Embryonic facial prominence (tissue), 1 donor: ENCODE measurements around the gene CSDE1.
"Not testable (repeated sequence)": the region's sequence is repeated elsewhere in the genome, so short reads cannot be mapped to it uniquely, and the experiment has no call there.

ENCODE experiments used
- DNase-seq: peaks from one replicate; pipeline ENCODE4 v3.0.0-alpha.2; 2016; ENCODE audit errors: extremely low spot score

The CSDE1 gene

DNA sequence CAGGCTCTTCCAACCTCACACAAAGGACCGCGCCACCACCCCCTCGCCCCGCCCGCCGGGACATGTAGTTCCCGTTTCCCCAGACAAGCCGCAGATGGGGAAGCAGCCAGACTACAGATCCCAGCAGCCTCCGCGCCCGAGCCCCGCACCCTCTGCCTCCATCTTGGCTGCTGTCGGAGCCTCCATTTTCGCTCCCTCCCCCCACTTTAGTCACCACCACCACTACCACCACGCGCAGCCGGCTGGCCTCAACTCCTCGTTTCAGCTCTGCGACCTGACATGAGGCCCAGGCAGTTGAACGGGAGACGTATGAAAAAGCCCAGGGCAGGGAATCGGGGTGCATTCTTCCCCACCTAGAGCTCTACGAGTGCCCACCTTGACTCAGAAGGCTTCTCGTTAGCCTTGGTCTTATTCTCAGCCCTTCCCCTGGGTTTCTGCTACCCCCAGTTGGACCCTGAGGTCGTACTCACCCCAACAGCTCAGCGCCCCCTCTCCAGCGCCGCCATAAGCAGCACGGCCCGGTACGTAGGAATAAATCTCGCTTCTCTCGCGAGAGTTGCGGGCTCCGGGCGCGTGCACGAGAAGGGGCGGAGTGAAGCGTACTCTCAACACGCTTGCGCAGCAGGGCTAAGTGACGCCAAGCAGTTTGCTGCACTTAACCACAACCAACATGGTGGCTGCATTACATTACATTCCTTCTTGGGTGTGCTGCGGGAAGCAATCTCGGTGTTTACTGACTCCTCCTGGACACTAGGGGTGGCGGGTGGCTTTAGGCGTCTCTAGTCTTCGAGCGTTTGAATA is at the start of gene CSDE1:
Gene CSDE1, minus strand, starts transcription at position 530 of the 801 bp plus-strand sequence. CDS start 18,094 bp downstream, outside the sequence.
- DNase-seq = peak; percentile 97

DNA sequence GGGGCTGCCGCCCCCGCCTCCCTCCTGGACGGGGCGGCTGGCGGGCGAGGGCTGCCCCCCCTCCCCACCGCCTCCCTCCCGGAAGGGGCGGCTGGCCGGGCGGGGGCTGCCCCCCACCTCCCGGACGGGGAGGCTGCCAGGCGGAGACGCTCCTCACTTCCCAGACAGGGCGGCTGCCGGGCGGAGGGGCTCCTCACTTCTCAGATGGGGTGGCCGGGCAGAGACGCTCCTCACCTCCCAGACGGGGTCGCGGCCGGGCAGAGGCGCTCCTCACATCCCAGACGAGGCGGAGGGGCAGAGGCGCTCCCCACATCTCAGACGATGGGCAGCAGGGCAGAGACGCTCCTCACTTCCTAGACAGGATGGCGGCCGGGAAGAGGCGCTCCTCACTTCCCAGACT is 46.7 kb upstream of the CSDE1 start:
- DNase-seq = not testable (repeated sequence)

- DNase-seq = no peak
Observed at GRCh38 chr1:114803001-114803400, 45.2 kb upstream of the CSDE1 start.

DNA sequence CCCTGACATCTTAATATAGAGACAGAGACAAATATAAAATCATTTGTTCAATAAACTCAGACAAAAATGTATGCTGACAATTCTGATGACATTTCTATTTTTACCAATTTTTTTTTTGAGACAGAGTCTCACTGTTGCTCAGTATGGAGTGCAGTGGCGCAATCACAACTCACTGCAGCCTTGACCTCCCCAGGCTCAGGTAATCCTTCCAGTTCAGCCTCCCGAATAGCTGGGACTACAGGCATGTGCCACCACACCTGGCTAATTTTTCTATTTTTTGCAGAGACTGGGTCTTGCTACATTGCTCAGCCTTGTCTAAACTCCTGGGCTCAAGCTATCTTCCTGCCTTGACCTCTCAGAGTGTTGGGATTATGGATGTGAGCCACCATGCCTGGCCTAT is 36.3 kb upstream of the CSDE1 start:
- DNase-seq = no peak

GRCh38 chr1:114790581-114790980 is 32.8 kb upstream of the CSDE1 start:
- not testable (repeated sequence) for DNase-seq

DNA sequence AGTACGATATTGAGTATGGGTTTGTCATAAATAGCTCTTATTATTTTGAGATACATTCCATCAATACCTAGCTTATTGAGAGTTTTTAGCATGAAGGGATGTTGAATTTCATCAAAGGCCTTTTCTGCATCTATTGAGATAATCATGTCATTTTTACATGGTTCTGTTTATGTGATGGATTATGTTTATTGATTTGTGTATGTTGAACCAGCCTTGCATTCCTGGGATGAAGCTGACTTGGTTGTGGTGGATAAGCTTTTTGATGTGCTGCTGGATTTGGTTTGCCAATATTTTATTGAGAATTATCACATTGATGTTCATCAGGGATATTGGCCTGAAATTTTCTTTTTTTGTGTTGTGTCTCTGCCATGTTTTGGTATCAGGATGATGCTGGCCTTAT is 28.7 kb upstream of the CSDE1 start:
- DNase-seq = not testable (repeated sequence)

DNA sequence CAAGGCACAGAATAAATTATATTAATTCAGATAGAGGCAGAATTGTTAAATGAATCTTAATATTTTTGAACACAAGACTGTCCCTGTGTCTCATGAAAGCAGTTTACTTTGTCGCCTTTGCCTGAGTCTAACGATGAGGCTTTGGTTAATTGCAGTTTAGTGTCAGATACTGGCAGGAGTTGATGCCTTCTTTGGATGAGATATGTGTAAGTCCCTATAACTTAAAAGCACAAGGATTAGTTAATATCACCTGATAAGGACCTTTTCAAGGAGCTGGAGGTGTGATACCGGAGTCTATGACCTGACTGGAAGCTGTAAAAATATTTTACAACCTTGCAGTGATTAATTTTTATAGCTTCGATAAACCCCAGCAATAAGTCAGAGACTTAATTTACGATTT is 24.7 kb upstream of the CSDE1 start:
- no peak for DNase-seq

GRCh38 chr1:114780344-114781226 is 22.8 kb upstream of the CSDE1 start, which contains the start of gene SIKE1:
Gene SIKE1 (minus strand): TSS chr1:114780685. CDS start chr1:114780607, 78 bp downstream.
- peak; percentile 88 for DNase-seq

- no peak for DNase-seq
Observed at GRCh38 chr1:114779722-114780121, 21.9 kb upstream of the CSDE1 start.

DNA sequence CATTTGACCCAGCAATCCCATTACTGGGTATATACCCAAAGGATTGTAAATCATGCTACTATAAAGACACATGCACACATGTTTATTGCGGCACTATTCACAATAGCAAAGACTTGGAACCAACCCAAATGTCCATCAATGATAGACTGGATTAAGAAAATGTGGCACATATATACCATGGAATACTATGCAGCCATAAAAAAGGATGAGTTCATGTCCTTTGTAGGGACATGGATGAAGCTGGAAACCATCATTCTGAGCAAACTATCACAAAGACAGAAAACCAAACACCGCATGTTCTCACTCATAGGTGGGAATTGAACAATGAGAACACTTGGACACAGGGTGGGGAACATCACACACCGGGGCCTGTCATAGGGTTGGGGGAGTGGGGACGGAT is 18.9 kb upstream of the CSDE1 start:
- not testable (repeated sequence) for DNase-seq

- no peak for DNase-seq
Observed at GRCh38 chr1:114771992-114772391, 14.2 kb upstream of the CSDE1 start.

DNA sequence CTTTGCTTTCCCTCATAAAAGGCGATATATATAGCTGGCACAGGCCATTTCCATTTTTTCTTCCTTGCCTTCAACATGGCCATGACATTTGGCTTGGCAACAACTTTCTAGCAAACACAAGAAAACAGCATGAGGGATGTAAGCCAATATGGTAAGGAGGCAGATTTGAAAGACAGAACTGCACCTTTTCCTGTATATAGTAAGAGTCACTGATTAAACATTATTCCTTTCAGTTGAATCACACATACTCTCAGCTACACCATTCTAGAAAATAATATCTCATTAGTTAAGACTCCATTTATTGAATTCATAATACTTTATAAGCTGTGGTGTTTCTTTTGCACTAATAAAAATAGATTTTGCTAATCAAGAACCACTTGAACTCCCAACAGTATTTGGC is 13.2 kb upstream of the CSDE1 start:
- DNase-seq = no peak

GRCh38 chr1:114764689-114765088 is 6.9 kb upstream of the CSDE1 start:
- no peak for DNase-seq

- no peak for DNase-seq
Observed at GRCh38 chr1:114758256-114758832, 560 bp upstream of the CSDE1 start.

GRCh38 chr1:114756949-114757454 is 782 bp downstream of the CSDE1 start:
- no peak for DNase-seq

DNA sequence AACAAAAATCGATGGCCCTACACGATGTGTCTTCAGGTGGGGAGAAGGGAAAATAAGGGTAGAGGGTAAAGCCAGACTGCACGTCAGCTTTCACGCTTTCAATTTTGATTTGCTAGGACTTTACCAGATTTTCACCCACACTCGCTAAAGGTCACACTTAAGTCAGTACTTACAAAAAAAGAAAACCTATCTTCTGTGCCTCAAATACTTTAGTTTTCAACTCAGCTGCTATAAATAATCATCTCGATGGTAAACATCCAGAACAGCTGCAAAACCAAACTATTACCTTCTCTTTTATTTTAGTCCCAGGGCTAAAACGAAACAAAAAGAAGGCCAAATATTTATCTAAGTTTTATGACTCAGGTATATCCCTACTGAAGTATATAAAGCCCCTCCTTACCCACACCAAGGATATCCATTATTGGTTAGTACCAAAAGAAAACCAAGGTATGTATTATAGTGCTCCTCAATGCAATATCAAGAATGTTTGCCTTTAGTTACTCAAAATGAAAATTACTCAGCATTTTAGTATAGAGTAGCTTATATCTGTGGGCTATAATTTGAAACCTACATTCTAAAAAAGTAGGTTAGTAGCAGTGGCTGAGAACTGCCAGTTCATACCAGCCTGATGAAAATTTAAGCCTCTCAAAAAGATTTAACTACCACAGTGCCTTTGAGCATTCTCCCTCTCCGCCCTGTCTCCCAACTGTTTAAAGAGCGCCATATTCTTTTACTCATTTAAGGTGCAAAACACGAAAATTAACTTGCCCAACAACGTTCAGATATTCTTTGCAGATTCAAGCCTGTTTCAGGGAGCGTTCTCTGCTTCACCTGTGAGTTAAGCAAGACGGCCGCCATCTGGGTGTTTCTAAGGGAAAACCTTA is 1.5 kb downstream of the CSDE1 start:
- DNase-seq = no peak

DNA sequence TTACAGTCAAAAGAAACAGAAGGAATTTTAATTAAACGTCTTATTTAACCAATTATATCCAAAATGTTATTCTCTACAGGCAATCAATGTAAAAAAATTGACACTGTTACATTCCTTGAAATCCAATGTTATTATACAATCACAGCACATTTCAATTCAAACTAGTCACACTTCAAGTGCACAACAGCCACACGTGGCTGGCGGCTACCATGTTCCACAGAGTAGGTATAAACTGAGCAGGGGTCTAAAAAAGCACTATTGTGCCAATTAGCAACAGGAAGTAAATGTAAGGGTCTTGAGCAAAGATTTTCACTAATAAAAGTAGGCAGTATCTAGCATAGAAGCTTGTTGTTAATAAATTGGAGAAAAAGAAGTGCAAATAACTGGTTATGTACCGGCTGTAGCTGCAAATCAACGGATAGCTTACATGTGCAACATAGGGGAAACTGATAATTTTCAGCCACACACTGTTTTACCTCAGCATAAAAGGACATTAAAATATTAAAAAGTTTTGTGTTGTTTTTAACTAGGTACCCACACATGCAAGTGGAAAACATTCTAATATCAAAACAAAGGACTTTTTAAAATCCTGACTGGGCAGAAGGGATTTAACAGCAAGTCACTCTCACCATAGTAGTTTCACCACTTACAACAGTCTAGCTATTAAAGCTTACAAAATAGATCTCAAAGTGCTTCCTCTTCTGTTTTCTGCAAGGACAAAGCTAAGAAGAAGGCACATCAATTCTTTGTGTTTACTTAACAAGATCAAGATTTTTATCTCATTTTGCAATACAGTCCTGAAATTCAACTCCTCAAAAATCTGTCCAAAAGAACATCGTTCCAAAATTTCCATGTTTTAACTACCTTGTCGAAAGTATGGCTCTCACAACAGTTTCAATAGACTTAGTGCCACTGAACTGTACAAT is 2.5 kb downstream of the CSDE1 start:
- no peak for DNase-seq

- not testable (repeated sequence) for DNase-seq
Observed at GRCh38 chr1:114753702-114754101, 4.1 kb downstream of the CSDE1 start.

- DNase-seq = no peak
Observed at GRCh38 chr1:114753143-114753542, 4.6 kb downstream of the CSDE1 start.

DNA sequence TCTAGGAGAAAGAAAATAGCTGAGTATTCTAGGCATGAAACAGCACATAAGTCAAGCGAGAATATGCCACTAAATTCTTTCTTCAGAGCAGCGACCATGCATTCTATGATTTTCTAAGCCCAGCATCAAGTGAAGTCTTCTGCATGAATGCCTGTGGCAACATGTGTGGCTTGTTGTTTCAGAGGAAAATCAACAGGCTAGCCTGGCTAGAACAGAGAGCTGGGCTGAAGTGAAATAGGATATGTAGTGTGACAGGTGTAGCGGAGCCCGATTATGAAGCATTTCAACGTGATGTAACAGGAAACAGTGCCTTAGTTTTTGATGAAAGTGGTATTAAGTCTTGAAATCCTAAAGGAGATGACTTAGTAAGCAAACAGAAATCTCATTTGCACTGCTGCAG is 7.0 kb downstream of the CSDE1 start:
- DNase-seq = no peak
